T47D (cell line): ENCODE data around the gene GSTM5.
"Not testable (repeated sequence)": the region's sequence is repeated elsewhere in the genome, so short reads cannot be mapped to it uniquely, and the experiment has no call there.

ENCODE experiments used
- DNase-seq, 2 experiments: peaks; one replicate each; pipeline versions ENCODE4 v3.0.0 to v3.0.0-alpha.2; 2011 to 2012; ENCODE audit warnings: low read depth in 1 of 2, low spot score in 1 of 2
- JUND ChIP-seq: IDR thresholded peaks from 2 replicates; pipeline ENCODE4 v1.6.1; 2012; ENCODE audit warnings: low read depth
- in situ Hi-C: cut with HindIII; loops from 2 replicates; pipeline ENCODE4 v1.10.0; 2016; ENCODE audit warnings: low sequenced_read_pairs, low pct_unique_long_range_greater_than_20kb

GSTM5 gene

GRCh38 chr1:109764561-109765482 lies 52.8 kb downstream of the GSTM5 start:
- in situ Hi-C loops = no loop called here
- no peak for TF ChIP-seq JUND
- DNase-seq = no peak

- in situ Hi-C loops = no loop called here
- no peak for DNase-seq
- no peak for TF ChIP-seq JUND
Observed at GRCh38 chr1:109765483-109765815, 53.4 kb downstream of the GSTM5 start.

GRCh38 chr1:109765896-109766615 lies 54.0 kb downstream of the GSTM5 start:
- DNase-seq = no peak
- no peak for TF ChIP-seq JUND
- in situ Hi-C loops = no loop called here

- DNase-seq, in situ Hi-C loops: not testable (repeated sequence)
Observed at GRCh38 chr1:109766991-109767636, 55.1 kb downstream of the GSTM5 start.
